HG02981 (cell line): ENCODE results near the gene RRM2.

ENCODE experiments used
- ATAC-seq: cut with Tn5 transposase; IDR thresholded peaks from one replicate; pipeline ENCODE4 v1.9.1; 2021; ENCODE audit warnings: mild to moderate bottlenecking, moderate library complexity; ENCODE audit not compliant: unreplicated experiment

Gene RRM2

GRCh38 chr2:10151462-10151861, 28.9 kb downstream of the RRM2 start:
- ATAC-seq: no peak

- ATAC-seq: no peak
Measured at GRCh38 chr2:10157293-10157692, 34.8 kb downstream of the RRM2 start.

GRCh38 chr2:10158681-10159080, 36.1 kb downstream of the RRM2 start:
- ATAC-seq: no peak

GRCh38 chr2:10159086-10159485, 36.5 kb downstream of the RRM2 start:
- ATAC-seq: no peak

GRCh38 chr2:10159581-10160131, 37.1 kb downstream of the RRM2 start:
- ATAC-seq: no peak

- no peak for ATAC-seq
Measured at GRCh38 chr2:10160203-10160955, 37.8 kb downstream of the RRM2 start.

GRCh38 chr2:10161206-10161931, 38.8 kb downstream of the RRM2 start:
- ATAC-seq: no peak

- ATAC-seq: no peak
Measured at GRCh38 chr2:10161961-10162441, 39.5 kb downstream of the RRM2 start.

GRCh38 chr2:10162586-10163497, 40.3 kb downstream of the RRM2 start:
- ATAC-seq: no peak

- ATAC-seq: no peak
Measured at GRCh38 chr2:10163498-10164486, 41.3 kb downstream of the RRM2 start.

- ATAC-seq: no peak
Measured at GRCh38 chr2:10164601-10165000, 42.1 kb downstream of the RRM2 start.

- no peak for ATAC-seq
Measured at GRCh38 chr2:10165282-10165681, 42.7 kb downstream of the RRM2 start.

- ATAC-seq: no peak
Measured at GRCh38 chr2:10165861-10166675, 43.5 kb downstream of the RRM2 start.

GRCh38 chr2:10166676-10167292, 44.2 kb downstream of the RRM2 start:
- ATAC-seq: no peak

GRCh38 chr2:10167316-10167715, 44.8 kb downstream of the RRM2 start:
- no peak for ATAC-seq

GRCh38 chr2:10168221-10168620, 45.7 kb downstream of the RRM2 start:
- no peak for ATAC-seq

- no peak for ATAC-seq
Measured at GRCh38 chr2:10169053-10169578, 46.6 kb downstream of the RRM2 start.

- no peak for ATAC-seq
Measured at GRCh38 chr2:10169581-10169980, 47.0 kb downstream of the RRM2 start.
